A549 (cell line): ENCODE results near the gene CCL1.

ENCODE experiments used
- EP300 ChIP-seq, 2 experiments: fragments of >200 bp; sonication (Bioruptor Twin); formaldehyde crosslinking; IDR thresholded peaks; 2 replicates in 1 of 2; 3 replicates in 1 of 2; pipeline ENCODE4 v1.6.1; 2016 to 2017
- MYC ChIP-seq: IDR thresholded peaks from 2 replicates; pipeline ENCODE4 v1.6.1; 2012; ENCODE audit warnings: mild to moderate bottlenecking, inconsistent platforms, low read length, improper control_type of control experiment, borderline replicate concordance
- RAD21 ChIP-seq, 2 experiments: fragments of >200 bp in 1 of 2; sonication (Bioruptor Twin) in 1 of 2; formaldehyde crosslinking in 1 of 2; IDR thresholded peaks in 1 of 2; conservative IDR thresholded peaks in 1 of 2; 2 replicates in 1 of 2; 3 replicates in 1 of 2; pipeline ENCODE4 v1.6.1; 2012 to 2018; ENCODE audit warnings: inconsistent platforms in 1 of 2
- SREBF2 ChIP-seq: fragments of 450-650 bp; IDR thresholded peaks from 2 replicates; pipeline ENCODE4 v1.6.1; 2014; ENCODE audit warnings: mild to moderate bottlenecking, moderate library complexity
- TF ChIP-seq, protein P1 (sequence below): fragments of >200 bp; sonication (Bioruptor Twin); formaldehyde crosslinking; IDR thresholded peaks from 3 replicates; pipeline ENCODE4 v1.5.1; 2016

GRCh38 chr17:34382621-34383124 is 19.6 kb upstream of the CCL1 start:
- TF ChIP-seq RAD21 (conservative IDR thresholded peaks at IDR 0.05 in 1 of 2, IDR thresholded peaks at IDR 0.05 in 1 of 2) (no peak), SREBF2 (no peak), EP300 (IDR thresholded peaks at IDR 0.05) (no peak), MYC (no peak)
- TF ChIP-seq, protein P1, sequence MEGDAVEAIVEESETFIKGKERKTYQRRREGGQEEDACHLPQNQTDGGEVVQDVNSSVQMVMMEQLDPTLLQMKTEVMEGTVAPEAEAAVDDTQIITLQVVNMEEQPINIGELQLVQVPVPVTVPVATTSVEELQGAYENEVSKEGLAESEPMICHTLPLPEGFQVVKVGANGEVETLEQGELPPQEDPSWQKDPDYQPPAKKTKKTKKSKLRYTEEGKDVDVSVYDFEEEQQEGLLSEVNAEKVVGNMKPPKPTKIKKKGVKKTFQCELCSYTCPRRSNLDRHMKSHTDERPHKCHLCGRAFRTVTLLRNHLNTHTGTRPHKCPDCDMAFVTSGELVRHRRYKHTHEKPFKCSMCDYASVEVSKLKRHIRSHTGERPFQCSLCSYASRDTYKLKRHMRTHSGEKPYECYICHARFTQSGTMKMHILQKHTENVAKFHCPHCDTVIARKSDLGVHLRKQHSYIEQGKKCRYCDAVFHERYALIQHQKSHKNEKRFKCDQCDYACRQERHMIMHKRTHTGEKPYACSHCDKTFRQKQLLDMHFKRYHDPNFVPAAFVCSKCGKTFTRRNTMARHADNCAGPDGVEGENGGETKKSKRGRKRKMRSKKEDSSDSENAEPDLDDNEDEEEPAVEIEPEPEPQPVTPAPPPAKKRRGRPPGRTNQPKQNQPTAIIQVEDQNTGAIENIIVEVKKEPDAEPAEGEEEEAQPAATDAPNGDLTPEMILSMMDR, result no peak
